Kidney (tissue), 2 donors: ENCODE results near the gene TAPT1. TPM values are rescaled to one million over a fixed set of nuclear protein-coding genes. Genes with fewer than 3 reads are reported as not detected.

ENCODE experiments used
- polyA plus RNA-seq: library from polyadenylated mRNA; stranded (reverse); fragments of 350-450 nt; fragmentation: Illumina TruSeq; extraction: RNeasy Lipid Tissue Mini Kit (QIAGEN cat#74804); gene quantifications from one replicate; pipeline ENCODE4 v1.2.3, GENCODE V29; 2014; ENCODE audit warnings: low read depth, low replicate concordance; ENCODE audit not compliant: insufficient read depth
- total RNA-seq: library from RNA; stranded (reverse); fragmentation: NEBNext Ultra II Directional; extraction: Animal tissue kit (Norgen Biotek cat#: 25700); gene quantifications from one replicate; pipeline ENCODE4 v1.2.1, GENCODE V29; 2021
- donor health status: DM: yes; HTN: yes; CAD: no.

TAPT1 gene
- total and polyA plus RNA-seq, 2 donors from 2014 or later, result 20.8 to 36.8 TPM

Other genes with a start within 250 kb of the TAPT1 start
- gene PROM1, start 142.4 kb downstream of the TAPT1 start, total RNA-seq, result 276 TPM
- gene PROM1, start 142.4 kb downstream of the TAPT1 start, polyA plus RNA-seq, result 28.8 TPM